GM18499 (cell line): ENCODE data around the gene MYO9A.
"Not testable (repeated sequence)": the region's sequence is repeated elsewhere in the genome, so short reads cannot be mapped to it uniquely, and the experiment has no call there.

Experiments used
- ATAC-seq: cut with Tn5 transposase; IDR thresholded peaks from one replicate; pipeline ENCODE4 v1.9.1; 2021; ENCODE audit warnings: moderate number of reproducible peaks; ENCODE audit not compliant: insufficient read depth, unreplicated experiment

MYO9A gene

DNA sequence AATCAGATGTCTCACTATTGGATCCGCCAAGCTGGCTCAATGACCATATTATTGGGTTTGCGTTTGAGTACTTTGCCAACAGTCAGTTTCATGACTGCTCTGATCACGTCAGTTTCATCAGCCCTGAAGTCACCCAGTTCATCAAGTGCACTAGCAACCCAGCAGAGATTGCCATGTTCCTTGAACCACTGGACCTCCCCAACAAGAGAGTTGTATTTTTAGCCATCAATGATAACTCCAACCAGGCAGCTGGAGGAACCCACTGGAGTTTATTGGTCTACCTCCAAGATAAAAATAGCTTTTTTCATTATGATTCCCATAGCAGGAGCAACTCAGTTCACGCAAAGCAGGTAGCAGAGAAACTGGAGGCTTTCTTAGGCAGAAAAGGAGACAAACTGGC is 21.7 kb upstream of the MYO9A start:
- no peak for ATAC-seq

- no peak for ATAC-seq
These were observed 18.5 kb upstream of the MYO9A start for GRCh38 chr15:72136170-72137051.

GRCh38 chr15:72135719-72136118 is 17.8 kb upstream of the MYO9A start:
- ATAC-seq, result no peak

DNA sequence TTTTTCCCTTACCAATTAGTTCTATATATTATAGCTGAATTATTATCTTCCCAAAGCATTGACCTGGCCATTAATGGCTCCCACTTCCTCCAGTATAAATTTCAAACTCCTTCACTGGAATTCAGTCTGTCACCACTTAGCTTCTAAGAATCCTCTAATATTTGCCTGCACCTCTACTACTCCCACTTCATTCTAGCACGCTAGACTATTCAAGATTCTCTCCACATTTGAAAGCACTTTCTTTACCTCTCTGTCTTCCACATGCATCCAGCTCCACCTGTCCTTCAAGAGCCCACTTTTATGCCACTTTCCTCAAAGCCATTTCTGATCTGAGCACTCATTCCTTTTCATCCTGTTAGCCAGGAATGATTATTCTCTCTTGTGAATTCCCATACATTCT is 15.3 kb upstream of the MYO9A start:
- ATAC-seq, result no peak

DNA sequence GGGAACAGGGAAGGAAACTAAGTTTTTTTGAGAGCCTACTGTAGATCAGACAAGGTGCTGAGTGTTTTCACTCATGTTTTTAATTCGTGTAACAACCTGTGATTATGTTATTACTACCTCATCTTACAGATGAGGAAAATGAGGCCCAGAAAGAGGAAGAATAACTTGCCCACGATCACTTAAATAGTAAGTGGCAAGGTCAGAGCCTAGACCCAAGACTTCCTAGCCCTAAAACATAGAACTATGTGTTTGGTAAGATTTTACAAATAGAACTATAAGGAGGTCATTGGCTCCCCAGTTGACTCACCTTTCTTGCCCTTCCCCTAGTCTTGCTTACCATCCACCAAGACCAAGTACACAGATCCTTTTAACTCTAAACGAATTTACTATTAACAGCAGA is 14.0 kb upstream of the MYO9A start:
- no peak for ATAC-seq

DNA sequence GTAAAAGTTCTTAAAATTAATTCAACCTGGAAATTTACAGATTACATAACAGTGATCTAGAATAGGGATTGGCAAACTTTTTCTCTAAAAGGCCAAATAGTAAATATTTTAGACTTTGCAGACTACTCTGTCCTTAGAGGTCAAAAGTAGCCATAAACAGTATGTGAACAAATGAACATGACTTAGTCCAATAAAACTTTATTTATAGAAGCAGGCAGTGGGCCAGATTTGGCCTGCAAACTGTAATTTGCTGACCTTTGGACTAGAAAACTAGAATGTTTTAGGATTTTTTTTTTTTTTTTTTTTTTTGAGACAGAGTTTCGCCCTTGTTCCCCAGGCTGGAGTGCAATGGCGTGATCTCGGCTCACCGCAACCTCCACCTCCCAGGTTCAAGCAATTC is 12.3 kb upstream of the MYO9A start:
- ATAC-seq, result no peak

DNA sequence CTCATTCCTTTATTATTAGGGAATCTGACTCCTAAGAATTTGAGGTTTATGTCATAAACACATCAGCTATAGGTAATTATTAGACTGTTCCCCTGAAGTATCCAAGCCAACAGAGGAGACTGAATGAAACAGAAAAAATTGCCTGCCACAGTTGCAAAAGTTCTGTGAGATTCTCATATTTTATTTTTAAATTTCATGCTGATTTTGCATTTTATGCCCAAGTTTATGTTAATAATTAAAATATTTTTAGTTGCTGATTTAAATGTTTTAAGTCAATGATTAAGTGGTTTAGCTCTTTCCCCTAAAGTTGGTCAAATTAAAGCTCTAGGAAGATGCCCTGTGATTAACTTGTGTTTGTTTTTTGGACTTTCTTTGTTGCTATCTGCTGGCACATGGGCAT is 10.4 kb upstream of the MYO9A start:
- no peak for ATAC-seq

GRCh38 chr15:72127724-72128322 is 9.9 kb upstream of the MYO9A start:
- no peak for ATAC-seq

DNA sequence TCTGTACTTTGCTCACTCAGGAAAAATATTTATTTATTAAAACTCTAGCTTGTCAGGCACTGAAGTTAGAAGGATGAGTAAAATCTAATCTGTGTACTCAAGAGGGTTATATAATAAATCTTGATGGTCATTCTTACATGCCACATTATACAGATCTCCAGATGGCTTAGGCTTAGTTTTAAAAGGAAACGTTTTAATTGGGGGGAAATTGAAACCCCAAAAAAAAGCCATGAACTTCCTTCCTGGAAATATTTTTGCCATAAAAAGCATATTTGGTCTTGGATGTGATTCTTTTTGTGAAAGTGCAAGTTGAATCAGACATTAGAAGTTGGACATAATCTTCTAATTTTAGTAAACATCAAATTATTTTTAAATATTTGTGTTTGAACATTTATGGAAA is 6.3 kb upstream of the MYO9A start:
- no peak for ATAC-seq

DNA sequence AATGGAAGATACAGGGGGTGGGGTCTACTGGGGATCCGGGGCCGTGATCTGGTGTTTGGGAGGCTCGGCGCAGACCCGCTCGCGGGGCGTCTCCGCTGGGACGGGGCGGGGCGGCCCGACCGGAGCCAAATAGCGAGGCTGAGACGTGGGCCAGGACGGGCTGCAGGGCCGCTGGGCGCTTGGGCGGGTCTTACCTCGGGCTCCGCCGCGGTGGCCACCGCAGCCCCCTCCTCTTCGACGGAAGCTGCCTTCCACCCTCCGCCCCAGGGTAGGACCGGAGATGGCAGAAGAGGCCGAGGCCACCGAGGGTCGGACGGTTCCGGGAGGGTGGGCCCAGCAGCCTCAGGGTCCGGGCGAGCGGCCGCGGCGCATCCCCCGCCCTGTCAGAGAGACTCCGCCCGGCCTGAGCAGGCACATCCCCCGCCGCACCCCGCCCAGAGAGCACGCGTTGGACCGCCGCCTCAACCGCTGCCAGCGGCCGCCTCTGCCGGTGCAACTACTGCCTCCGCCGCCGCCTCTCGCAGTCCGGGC is 399 bp downstream of the MYO9A start:
- ATAC-seq, result peak; percentile 23

DNA sequence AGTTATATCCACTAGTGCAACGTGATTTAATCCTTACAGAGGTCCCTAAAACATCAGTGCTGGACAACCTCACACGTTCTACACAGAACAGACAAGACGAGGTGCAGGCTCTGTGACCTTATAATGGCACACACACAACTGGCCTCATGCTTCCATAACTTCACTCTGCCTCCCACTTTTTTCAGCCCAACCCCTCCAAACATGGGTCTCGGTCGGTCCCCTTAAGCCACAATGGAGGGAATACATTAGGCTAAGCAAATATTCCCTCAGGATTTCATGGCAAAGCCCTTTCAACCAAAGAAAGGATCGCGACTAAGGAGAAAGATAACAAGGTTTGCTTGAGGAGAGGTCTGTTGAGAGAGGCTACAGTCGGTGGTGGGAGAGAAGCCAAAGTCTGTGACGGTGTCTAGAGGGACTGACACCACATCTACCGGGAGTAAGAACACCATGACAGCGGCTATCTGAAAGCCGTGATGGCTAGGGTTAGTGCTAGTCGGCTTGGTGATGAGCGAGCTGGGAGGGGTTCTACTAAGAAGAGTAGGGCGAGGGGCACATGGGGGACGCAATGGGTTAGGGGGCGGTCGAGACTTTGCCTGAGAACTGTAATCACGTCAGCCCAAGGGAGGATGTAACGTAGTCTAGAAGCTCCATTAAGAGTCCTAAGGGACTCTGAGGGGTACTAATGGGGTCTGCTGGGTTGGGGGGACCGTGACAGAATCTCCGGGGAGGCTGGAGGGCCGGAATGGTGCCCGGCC is 1.0 kb downstream of the MYO9A start:
- ATAC-seq, result no peak

GRCh38 chr15:72113347-72114031 is 4.5 kb downstream of the MYO9A start:
- ATAC-seq, result no peak

DNA sequence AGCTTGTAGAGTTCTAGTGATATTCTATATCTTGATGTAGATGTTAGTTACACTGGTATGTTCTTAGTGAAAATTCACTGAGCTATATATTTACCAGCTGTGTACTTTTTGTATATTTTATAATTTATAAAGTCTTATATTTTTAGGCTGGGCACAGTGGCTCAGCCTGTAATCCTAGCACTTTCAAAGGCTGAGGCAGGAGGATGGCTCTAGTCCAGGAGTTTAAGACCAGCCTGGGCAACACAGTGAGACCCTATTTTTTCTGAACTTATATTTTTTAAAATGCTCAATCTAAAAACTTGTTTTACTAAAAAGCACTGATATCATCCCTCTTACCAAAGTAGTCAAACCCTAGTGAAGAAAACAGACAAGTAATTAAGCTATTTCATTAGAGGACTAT is 5.1 kb downstream of the MYO9A start:
- no peak for ATAC-seq

DNA sequence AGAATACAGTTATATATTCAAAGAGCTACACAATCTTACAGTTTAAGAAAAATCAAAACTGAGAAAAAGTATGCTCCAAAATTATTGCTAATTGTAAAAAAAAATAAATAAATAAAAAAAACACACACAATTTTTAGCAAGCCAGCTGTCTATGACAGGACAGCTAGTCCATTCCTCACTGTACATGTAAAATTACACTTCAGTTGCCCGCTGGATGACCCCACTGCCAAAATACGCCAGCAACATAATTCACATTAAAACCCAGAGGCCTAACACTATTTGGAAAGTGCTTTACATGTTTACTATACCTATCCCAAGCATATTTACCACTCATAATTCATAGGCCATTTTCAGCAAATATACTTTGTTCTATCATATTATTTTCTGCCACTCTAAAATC is 5.8 kb downstream of the MYO9A start:
- no peak for ATAC-seq

DNA sequence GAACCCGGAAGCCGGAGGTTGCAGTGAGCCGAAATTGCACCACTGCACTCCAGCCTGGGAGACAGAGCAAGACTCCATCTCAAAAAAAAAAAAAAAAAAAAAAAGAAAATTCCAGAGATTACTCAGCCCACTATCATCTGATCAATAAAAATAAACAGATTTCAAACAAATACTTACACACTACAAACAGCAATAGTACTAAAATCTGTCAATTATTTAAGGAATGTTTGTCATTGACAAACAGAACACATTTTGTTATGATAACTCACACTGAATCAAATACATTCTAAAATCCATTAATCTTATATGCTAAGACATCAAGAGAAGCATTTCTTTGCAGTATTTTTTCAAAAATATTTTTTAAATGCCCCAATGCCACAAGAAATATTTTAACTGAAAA is 7.6 kb downstream of the MYO9A start:
- ATAC-seq, result no peak

- ATAC-seq, result no peak
These were observed 11.9 kb downstream of the MYO9A start for GRCh38 chr15:72106068-72106467.

- ATAC-seq, result no peak
These were observed 12.8 kb downstream of the MYO9A start for GRCh38 chr15:72105111-72105510.

GRCh38 chr15:72100551-72100950 is 17.4 kb downstream of the MYO9A start:
- not testable (repeated sequence) for ATAC-seq

GRCh38 chr15:72099155-72099554 is 18.8 kb downstream of the MYO9A start:
- no peak for ATAC-seq

DNA sequence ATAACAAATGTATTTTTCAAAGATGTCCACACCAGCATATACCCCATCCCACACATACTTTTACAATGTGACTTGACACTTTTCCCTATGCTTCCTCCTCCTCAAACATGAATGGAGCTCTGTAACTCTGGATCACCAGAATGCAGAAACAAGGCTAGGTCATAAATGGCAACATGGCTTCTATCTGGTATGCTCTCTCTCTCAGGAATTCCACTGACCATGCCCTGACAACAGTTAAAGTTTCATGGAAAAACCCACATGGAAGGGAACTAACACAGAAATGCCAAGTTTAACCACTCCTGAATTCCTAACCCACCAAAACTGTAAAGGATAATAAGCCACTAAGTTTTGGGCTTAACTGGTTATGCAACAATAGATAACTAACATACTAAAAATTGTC is 19.9 kb downstream of the MYO9A start:
- no peak for ATAC-seq
